ENCODE results near the gene POTEF.
"Not testable (repeated sequence)": the region's sequence is repeated elsewhere in the genome, so short reads cannot be mapped to it uniquely, and the experiment has no call there.

The POTEF gene

GRCh38 chr2:130158631-130159030, 29.6 kb upstream of the POTEF start:
- Histone ChIP-seq H3K9me3 (ENCODE audit: control insufficient read depth, low read length) (no peaks in the 10 kb centered on the region), H3K4me3 (ENCODE audit: low read length) (no peak overlapping the region), H3K4me1 (ENCODE audit: control insufficient read depth, insufficient read depth, low read length) (no peaks in the 10 kb centered on the region), H3K27me3 (replicated peaks; ENCODE audit: control insufficient read depth, insufficient read depth, low read length) (no peaks in the 10 kb centered on the region), H3K9ac (ENCODE audit: low read length) (no peak overlapping the region), H3K36me3 (ENCODE audit: control insufficient read depth, insufficient read depth, low read length, severe bottlenecking) (peaks cover 19% of the 10 kb centered on the region)
- DNase-seq (ENCODE audit: low read depth) = no peak

GRCh38 chr2:130157825-130158514, 28.9 kb upstream of the POTEF start:
- not testable (repeated sequence) for H3K4me3 ChIP-seq (ENCODE audit: low read length); H3K9ac ChIP-seq (ENCODE audit: low read length); H3K4me1 ChIP-seq (ENCODE audit: control insufficient read depth, insufficient read depth, low read length); H3K9me3 ChIP-seq (ENCODE audit: control insufficient read depth, low read length); H3K27me3 ChIP-seq (replicated peaks; ENCODE audit: control insufficient read depth, insufficient read depth, low read length); DNase-seq (ENCODE audit: low read depth)
- peaks cover 21% of the 10 kb centered on the region for H3K36me3 ChIP-seq (ENCODE audit: control insufficient read depth, insufficient read depth, low read length, severe bottlenecking)

- not testable (repeated sequence) for H3K4me1 ChIP-seq (ENCODE audit: control insufficient read depth, insufficient read depth, low read length); H3K9ac ChIP-seq (ENCODE audit: low read length); H3K4me3 ChIP-seq (ENCODE audit: low read length); DNase-seq (ENCODE audit: low read depth); H3K27me3 ChIP-seq (replicated peaks; ENCODE audit: control insufficient read depth, insufficient read depth, low read length); H3K9me3 ChIP-seq (ENCODE audit: control insufficient read depth, low read length)
- peaks cover 24% of the 10 kb centered on the region for H3K36me3 ChIP-seq (ENCODE audit: control insufficient read depth, insufficient read depth, low read length, severe bottlenecking)
Observed at GRCh38 chr2:130157354-130157753, 28.3 kb upstream of the POTEF start.

GRCh38 chr2:130156624-130157004, 27.6 kb upstream of the POTEF start:
- DNase-seq (ENCODE audit: low read depth) = no peak
- no peak overlapping the region for H3K9ac ChIP-seq (ENCODE audit: low read length)
- no peaks in the 10 kb centered on the region for H3K27me3 ChIP-seq (replicated peaks; ENCODE audit: control insufficient read depth, insufficient read depth, low read length)
- no peaks in the 10 kb centered on the region for H3K9me3 ChIP-seq (ENCODE audit: control insufficient read depth, low read length)
- no peak overlapping the region for H3K4me3 ChIP-seq (ENCODE audit: low read length)
- peaks cover 29% of the 10 kb centered on the region for H3K36me3 ChIP-seq (ENCODE audit: control insufficient read depth, insufficient read depth, low read length, severe bottlenecking)
- H3K4me1 ChIP-seq (ENCODE audit: control insufficient read depth, insufficient read depth, low read length) = no peaks in the 10 kb centered on the region

GRCh38 chr2:130155956-130156623, 27.1 kb upstream of the POTEF start:
- H3K4me1 ChIP-seq (ENCODE audit: control insufficient read depth, insufficient read depth, low read length); H3K9ac ChIP-seq (ENCODE audit: low read length): not testable (repeated sequence)
- peak; percentile 40 for DNase-seq (ENCODE audit: low read depth)

GRCh38 chr2:130154773-130155765, 26.0 kb upstream of the POTEF start:
- Histone ChIP-seq H3K36me3 (ENCODE audit: control insufficient read depth, insufficient read depth, low read length, severe bottlenecking) (peaks cover 29% of the 10 kb centered on the region), H3K4me3 (ENCODE audit: low read length) (no peak overlapping the region), H3K9ac (ENCODE audit: low read length) (no peak overlapping the region), H3K27me3 (replicated peaks; ENCODE audit: control insufficient read depth, insufficient read depth, low read length) (no peaks in the 10 kb centered on the region), H3K4me1 (ENCODE audit: control insufficient read depth, insufficient read depth, low read length) (no peaks in the 10 kb centered on the region), H3K9me3 (ENCODE audit: control insufficient read depth, low read length) (no peaks in the 10 kb centered on the region)
- no peak for DNase-seq (ENCODE audit: low read depth)

More at GRCh38 chr2:130155956-130156623, 27.1 kb upstream of the POTEF start:
- H3K9me3 ChIP-seq (ENCODE audit: control insufficient read depth, low read length); H3K27me3 ChIP-seq (replicated peaks; ENCODE audit: control insufficient read depth, insufficient read depth, low read length); H3K4me3 ChIP-seq (ENCODE audit: low read length): not testable (repeated sequence)
- H3K36me3 ChIP-seq (ENCODE audit: control insufficient read depth, insufficient read depth, low read length, severe bottlenecking) = peaks cover 29% of the 10 kb centered on the region

- not testable (repeated sequence) for H3K4me1 ChIP-seq (ENCODE audit: control insufficient read depth, insufficient read depth, low read length); H3K9ac ChIP-seq (ENCODE audit: low read length); H3K9me3 ChIP-seq (ENCODE audit: control insufficient read depth, low read length); DNase-seq (ENCODE audit: low read depth); H3K4me3 ChIP-seq (ENCODE audit: low read length); H3K27me3 ChIP-seq (replicated peaks; ENCODE audit: control insufficient read depth, insufficient read depth, low read length)
- H3K36me3 ChIP-seq (ENCODE audit: control insufficient read depth, insufficient read depth, low read length, severe bottlenecking) = peaks cover 25% of the 10 kb centered on the region
Observed at GRCh38 chr2:130154423-130154770, 25.4 kb upstream of the POTEF start.

GRCh38 chr2:130153721-130154422, 24.9 kb upstream of the POTEF start:
- not testable (repeated sequence) for H3K9me3 ChIP-seq (ENCODE audit: control insufficient read depth, low read length); H3K27me3 ChIP-seq (replicated peaks; ENCODE audit: control insufficient read depth, insufficient read depth, low read length); H3K4me1 ChIP-seq (ENCODE audit: control insufficient read depth, insufficient read depth, low read length); DNase-seq (ENCODE audit: low read depth); H3K4me3 ChIP-seq (ENCODE audit: low read length); H3K9ac ChIP-seq (ENCODE audit: low read length)
- H3K36me3 ChIP-seq (ENCODE audit: control insufficient read depth, insufficient read depth, low read length, severe bottlenecking) = peaks cover 22% of the 10 kb centered on the region

GRCh38 chr2:130152816-130153595, 24.0 kb upstream of the POTEF start:
- H3K9ac ChIP-seq (ENCODE audit: low read length) = no peak overlapping the region
- peaks cover 16% of the 10 kb centered on the region for H3K36me3 ChIP-seq (ENCODE audit: control insufficient read depth, insufficient read depth, low read length, severe bottlenecking)
- no peaks in the 10 kb centered on the region for H3K27me3 ChIP-seq (replicated peaks; ENCODE audit: control insufficient read depth, insufficient read depth, low read length)
- no peaks in the 10 kb centered on the region for H3K9me3 ChIP-seq (ENCODE audit: control insufficient read depth, low read length)
- H3K4me3 ChIP-seq (ENCODE audit: low read length) = no peak overlapping the region
- DNase-seq (ENCODE audit: low read depth) = no peak
- H3K4me1 ChIP-seq (ENCODE audit: control insufficient read depth, insufficient read depth, low read length) = no peaks in the 10 kb centered on the region

GRCh38 chr2:130152136-130152815, 23.3 kb upstream of the POTEF start:
- not testable (repeated sequence) for H3K9ac ChIP-seq (ENCODE audit: low read length); DNase-seq (ENCODE audit: low read depth); H3K9me3 ChIP-seq (ENCODE audit: control insufficient read depth, low read length); H3K4me1 ChIP-seq (ENCODE audit: control insufficient read depth, insufficient read depth, low read length); H3K27me3 ChIP-seq (replicated peaks; ENCODE audit: control insufficient read depth, insufficient read depth, low read length); H3K4me3 ChIP-seq (ENCODE audit: low read length)
- H3K36me3 ChIP-seq (ENCODE audit: control insufficient read depth, insufficient read depth, low read length, severe bottlenecking) = peaks cover 16% of the 10 kb centered on the region

Measured in adipocyte (in vitro differentiated cells).